Kidney tubule cell (primary cell): ENCODE data around the gene FATE1.
"Not testable (repeated sequence)": the region's sequence is repeated elsewhere in the genome, so short reads cannot be mapped to it uniquely, and the experiment has no call there.

Experiments used
- DNase-seq: peaks from one replicate; pipeline ENCODE4 v3.0.0-alpha.2; 2018; ENCODE audit warnings: low spot score

Gene FATE1

DNA sequence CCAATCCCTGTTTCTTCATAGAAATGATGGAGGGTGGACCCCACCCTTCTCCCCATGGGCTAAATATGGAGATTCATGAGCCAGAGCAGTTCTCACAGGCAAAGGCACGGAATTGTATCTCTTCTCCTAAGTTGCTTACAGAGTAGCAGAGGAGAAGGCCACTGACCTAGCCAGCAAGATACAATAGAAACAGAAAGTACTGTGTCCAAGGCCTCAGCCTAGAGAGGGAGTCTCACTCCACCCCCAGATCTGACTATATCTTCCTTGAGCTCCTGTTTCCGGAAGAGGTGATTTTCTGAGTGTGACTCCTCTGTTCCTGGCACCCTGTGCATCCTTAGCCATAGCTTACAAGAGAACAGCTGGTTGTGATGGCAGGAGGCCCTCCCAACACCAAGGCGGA is at the start of gene FATE1:
Gene FATE1 (plus strand): TSS at position 284 of the 400 bp plus-strand sequence. CDS start 85 bp downstream, at position 369.
- DNase-seq: no peak

- DNase-seq: no peak
Observed at GRCh38 chrX:151675121-151675746, 40.6 kb upstream of the FATE1 start.

DNA sequence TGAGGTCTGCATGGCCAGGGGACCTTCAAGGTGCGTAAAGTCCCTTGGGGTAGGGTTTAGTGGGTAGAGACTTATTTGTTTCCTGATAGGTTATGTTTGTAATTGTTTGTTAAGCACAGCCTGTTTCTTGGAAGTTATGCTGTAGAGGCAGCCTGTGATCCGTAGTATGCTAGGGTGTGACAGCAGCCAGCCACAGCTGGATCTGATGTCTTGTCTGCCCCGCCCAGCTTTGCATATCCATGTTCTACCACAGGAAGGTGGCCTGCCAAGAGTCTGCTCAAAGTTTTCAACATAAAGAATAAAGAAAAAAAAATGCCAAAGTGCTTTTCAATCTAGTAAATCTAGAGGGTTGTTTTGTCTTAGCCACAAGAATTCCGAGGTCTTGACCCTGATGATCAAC is 39.6 kb upstream of the FATE1 start:
- DNase-seq: no peak

DNA sequence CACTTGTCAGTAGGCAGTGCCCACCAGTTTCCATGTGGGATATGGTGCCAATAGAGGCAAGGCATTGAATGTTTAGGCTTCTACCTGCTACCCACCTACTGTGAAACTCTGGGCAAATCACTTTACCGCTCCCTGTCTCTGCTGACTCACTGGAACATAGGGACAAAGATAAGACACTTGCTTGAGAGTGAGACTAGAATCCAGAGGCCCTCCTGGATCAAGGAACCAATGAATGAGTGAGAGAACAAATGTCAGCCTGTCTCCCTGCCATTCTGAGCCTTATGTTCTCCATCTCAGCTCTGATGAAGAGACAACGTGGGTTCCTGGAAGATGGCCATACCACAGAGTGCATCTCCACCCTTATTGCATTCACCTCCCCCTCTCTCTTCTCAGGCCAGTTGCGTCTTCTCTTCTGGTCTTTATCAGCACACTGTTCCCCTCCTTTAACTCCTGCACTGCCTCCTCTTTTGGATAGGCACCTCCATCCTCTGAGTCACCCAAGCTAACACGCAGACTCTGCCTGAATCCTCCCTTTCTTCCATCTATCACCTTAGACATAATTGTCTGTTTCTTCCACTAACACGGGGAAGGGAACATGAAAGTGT is 35.9 kb upstream of the FATE1 start:
- no peak for DNase-seq

- peak; percentile 35 for DNase-seq
Observed at GRCh38 chrX:151680805-151681204, 35.0 kb upstream of the FATE1 start.

DNA sequence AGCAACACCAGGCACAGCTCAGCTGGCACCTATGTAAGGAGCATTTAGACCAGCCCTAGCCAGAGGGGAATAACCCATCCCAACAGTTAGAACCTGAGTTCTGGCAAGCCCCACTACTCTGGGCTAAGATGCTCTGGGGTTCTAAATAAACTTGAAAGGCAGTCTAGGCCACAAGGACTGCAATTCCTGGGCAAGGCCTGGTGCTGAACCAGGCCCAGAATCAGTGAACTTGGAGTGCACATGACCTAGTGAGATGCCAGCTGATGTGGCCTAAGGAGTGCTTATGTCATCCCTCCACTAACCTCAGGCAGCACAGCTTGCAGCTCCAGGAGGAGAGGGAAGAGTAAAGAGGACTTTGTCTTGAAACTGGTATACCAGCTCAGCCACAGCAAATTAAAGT is 28.2 kb upstream of the FATE1 start:
- no peak for DNase-seq

GRCh38 chrX:151688695-151689094 is 27.1 kb upstream of the FATE1 start:
- DNase-seq: no peak

- no peak for DNase-seq
Observed at GRCh38 chrX:151692825-151693224, 23.0 kb upstream of the FATE1 start.

- no peak for DNase-seq
Observed at GRCh38 chrX:151694121-151694520, 21.7 kb upstream of the FATE1 start.

- no peak for DNase-seq
Observed at GRCh38 chrX:151694661-151695582, 20.9 kb upstream of the FATE1 start, which contains the start of gene PRRG3. TSS of gene PRRG3 (plus strand) at chrX:151695458. CDS start at chrX:151698815, 3,357 bp downstream.

GRCh38 chrX:151695583-151696340 is 20.1 kb upstream of the FATE1 start:
- no peak for DNase-seq

GRCh38 chrX:151697082-151697481 is 18.8 kb upstream of the FATE1 start:
- DNase-seq: not testable (repeated sequence)

DNA sequence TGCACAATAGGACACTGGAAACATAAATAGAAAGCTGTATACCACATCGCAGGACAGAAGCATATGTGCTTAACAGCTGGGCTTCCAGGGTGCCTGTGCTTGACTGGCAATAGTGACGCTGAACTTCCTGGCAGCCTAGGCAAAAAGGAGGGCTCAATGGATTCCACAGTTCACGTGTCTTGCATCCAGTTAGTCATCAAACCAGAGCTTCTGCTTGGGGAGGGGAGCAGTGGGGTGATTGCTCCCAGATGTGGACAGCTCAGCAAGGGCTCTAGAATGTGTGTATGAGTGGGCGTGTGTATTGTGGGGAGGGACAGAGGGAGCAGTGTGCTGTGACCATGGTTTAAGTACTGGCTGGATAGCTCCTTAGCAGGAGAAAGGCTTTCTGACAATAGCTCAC is 18.3 kb upstream of the FATE1 start:
- DNase-seq: peak; percentile 5

DNA sequence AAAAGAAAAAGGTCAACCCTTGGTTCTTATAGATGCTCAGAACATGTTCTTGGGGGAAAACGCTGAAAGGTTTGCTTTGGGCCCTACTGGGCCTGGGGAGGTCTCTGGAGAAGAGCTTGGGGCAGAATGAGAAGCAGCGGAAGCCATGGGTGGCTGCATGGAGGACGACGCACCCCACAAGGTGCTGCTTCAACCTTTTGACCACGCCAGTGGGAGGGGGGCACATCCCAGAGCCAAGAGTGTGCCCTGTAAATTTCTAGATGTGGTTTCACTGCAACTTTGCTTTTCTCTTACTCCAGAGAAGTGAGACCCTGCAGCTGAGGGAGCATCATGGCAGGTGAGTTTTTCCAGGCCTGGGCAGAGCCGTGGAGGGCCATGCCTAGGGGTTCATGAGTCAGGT is 17.4 kb upstream of the FATE1 start:
- DNase-seq: no peak

- DNase-seq: no peak
Observed at GRCh38 chrX:151699746-151700145, 16.1 kb upstream of the FATE1 start.

DNA sequence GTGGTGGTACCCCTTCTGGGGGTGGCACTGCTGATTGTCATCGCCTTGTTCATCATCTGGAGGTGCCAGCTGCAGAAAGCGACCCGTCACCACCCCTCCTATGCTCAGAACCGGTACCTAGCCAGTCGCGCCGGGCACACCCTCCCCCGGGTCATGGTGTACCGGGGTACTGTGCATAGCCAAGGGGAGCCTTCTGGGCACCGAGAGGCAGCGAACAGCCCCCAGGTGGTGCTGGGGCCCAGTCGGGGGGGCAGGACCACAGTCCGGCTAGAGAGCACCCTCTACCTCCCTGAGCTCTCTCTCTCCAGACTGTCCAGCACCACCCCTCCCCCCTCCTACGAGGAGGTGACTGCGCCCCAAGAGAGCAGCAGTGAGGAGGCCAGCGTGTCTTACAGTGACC is 15.3 kb upstream of the FATE1 start:
- DNase-seq: no peak

- DNase-seq: no peak
Observed at GRCh38 chrX:151701071-151701470, 14.8 kb upstream of the FATE1 start.

DNA sequence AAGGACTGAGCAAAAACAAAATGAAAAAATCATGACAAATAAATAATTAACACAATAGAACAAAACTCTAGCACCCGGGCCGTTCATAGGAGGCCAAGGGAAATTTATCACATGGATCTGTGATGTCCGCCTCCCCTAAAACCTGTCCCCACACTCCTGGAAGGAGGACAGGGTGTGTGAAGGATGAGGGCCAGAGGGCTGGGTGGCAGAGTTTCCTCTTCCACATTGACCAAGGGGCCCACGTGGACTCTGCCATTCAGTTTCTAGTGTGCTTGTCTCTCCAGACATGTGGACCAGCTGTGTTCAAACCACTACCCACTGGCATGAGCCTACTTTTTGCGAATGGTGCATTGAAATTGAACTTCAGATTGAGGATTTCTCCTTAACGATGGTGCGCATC is 14.3 kb upstream of the FATE1 start:
- DNase-seq: no peak

- no peak for DNase-seq
Observed at GRCh38 chrX:151702026-151702714, 13.7 kb upstream of the FATE1 start.

DNA sequence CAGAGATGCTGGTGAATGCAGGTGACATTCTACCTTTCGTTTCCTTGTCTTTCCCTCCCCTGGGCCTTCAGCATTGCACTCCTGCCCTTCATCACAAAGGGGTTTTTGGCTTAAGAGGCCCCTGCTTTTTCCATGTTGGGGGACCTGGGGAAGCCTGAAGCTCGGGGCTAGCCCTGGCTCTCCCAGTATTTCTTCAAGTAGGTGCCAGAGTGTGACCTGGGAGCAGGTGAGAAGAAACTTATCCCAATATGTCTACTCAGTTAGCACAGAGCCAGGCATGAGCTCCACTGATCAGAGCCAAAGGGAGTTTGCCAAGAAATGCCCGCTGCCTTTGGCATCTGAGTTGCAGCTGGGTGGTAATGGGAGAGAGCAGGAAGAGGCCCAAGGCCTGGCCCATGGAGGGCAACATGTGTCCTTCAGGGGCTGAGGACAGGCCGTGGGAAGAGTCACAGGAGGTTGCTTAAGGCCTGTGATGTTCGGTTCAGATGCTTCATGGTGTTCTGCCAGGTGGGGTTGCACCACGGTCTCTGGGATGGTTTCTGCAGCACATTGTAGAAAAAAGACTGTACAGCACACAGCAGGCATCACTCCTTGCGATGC is 13.0 kb upstream of the FATE1 start:
- no peak for DNase-seq

DNA sequence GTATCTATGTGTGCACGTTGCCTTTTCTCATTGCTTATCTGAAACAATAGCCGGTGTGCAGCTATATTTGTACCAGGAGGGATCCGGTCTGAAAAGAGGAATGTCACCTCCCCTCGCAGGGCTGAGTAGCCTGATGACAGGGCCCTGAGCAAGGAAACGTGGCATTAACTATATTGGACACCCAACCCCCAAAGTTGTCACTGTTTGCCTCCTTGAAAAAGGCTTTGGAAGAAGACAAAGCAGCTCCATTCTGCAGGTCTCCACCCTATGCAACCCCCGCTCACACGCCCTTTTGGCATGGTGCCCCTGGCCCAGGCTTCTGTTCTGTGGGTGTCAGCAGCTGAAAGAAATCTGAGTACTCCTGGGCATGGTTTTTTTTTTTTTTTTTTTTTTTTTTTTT is 12.3 kb upstream of the FATE1 start:
- DNase-seq: no peak
